Measurements from ENCODE around the gene ARHGAP22. TPM values are rescaled to one million over a fixed set of nuclear protein-coding genes. Genes with fewer than 3 reads are reported as not detected.

The ARHGAP22 gene
- total and polyA plus RNA-seq, 2 donors = 5.5 to 8.5 TPM

GRCh38 chr10:48410503-48410902 lies 194.4 kb downstream of the ARHGAP22 start:
- WGBS = 99% methylated on average over 6 of the region's 6 CpGs
- Histone ChIP-seq H3K36me3 (ENCODE audit: control insufficient read depth in 2 of 2, insufficient read depth in 2 of 2, low read length in 1 of 2) (peaks cover 0 to 21% of the 10 kb centered on the region in 2 donors), H3K9me3 (ENCODE audit: control insufficient read depth in 2 of 2, insufficient read depth in 1 of 2, low read length in 1 of 2) (peaks cover 0 to 3% of the 10 kb centered on the region in 2 donors), H3K27me3 (ENCODE audit: control insufficient read depth in 2 of 2, insufficient read depth in 1 of 2, low read length in 1 of 2) (no peaks in the 10 kb centered on the region), H3K27ac (ENCODE audit: low read depth in 1 of 2, low read length in 1 of 2) (no peak overlapping the region), H3K4me1 (ENCODE audit: control insufficient read depth in 2 of 2, insufficient read depth in 2 of 2, low read length in 2 of 2) (no peaks in the 10 kb centered on the region), H3K4me3 (ENCODE audit: low read length in 2 of 2) (no peak overlapping the region)
- no peak for DNase-seq (ENCODE audit: low read depth in 6 of 9, low spot score in 9 of 9)

GRCh38 chr10:48406658-48407057 lies 198.2 kb downstream of the ARHGAP22 start:
- peaks cover 0 to 9% of the 10 kb centered on the region in 2 donors for H3K36me3 ChIP-seq (ENCODE audit: control insufficient read depth in 2 of 2, insufficient read depth in 2 of 2, low read length in 1 of 2)

GRCh38 chr10:48406204-48406603 lies 198.7 kb downstream of the ARHGAP22 start:
- Histone ChIP-seq H3K36me3 (ENCODE audit: control insufficient read depth in 2 of 2, insufficient read depth in 2 of 2, low read length in 1 of 2) (peaks cover 0 to 7% of the 10 kb centered on the region in 2 donors), H3K27me3 (ENCODE audit: control insufficient read depth in 2 of 2, insufficient read depth in 1 of 2, low read length in 1 of 2) (no peaks in the 10 kb centered on the region), H3K27ac (ENCODE audit: low read depth in 1 of 2, low read length in 1 of 2) (no peak overlapping the region), H3K4me3 (ENCODE audit: low read length in 2 of 2) (no peak overlapping the region), H3K4me1 (ENCODE audit: control insufficient read depth in 2 of 2, insufficient read depth in 2 of 2, low read length in 2 of 2) (no peaks in the 10 kb centered on the region), H3K9me3 (ENCODE audit: control insufficient read depth in 2 of 2, insufficient read depth in 1 of 2, low read length in 1 of 2) (no peaks in the 10 kb centered on the region)
- WGBS = 97% methylated on average over 3 of the region's 3 CpGs
- no peak for DNase-seq (ENCODE audit: low read depth in 6 of 9, low spot score in 9 of 9)

More at GRCh38 chr10:48406658-48407057, 198.2 kb downstream of the ARHGAP22 start:
- no peaks in the 10 kb centered on the region for H3K27me3 ChIP-seq (ENCODE audit: control insufficient read depth in 2 of 2, insufficient read depth in 1 of 2, low read length in 1 of 2)
- H3K4me3 ChIP-seq (ENCODE audit: low read length in 2 of 2) = no peak overlapping the region
- 96% methylated on average over 4 of the region's 4 CpGs for WGBS
- H3K9me3 ChIP-seq (ENCODE audit: control insufficient read depth in 2 of 2, insufficient read depth in 1 of 2, low read length in 1 of 2) = no peaks in the 10 kb centered on the region
- DNase-seq (ENCODE audit: low read depth in 6 of 9, low spot score in 9 of 9) = no peak
- H3K27ac ChIP-seq (ENCODE audit: low read depth in 1 of 2, low read length in 1 of 2) = no peak overlapping the region
- no peaks in the 10 kb centered on the region for H3K4me1 ChIP-seq (ENCODE audit: control insufficient read depth in 2 of 2, insufficient read depth in 2 of 2, low read length in 2 of 2)

- Histone ChIP-seq H3K27me3 (ENCODE audit: control insufficient read depth in 2 of 2, insufficient read depth in 1 of 2, low read length in 1 of 2) (no peaks in the 10 kb centered on the region), H3K36me3 (ENCODE audit: control insufficient read depth in 2 of 2, insufficient read depth in 2 of 2, low read length in 1 of 2) (peaks cover 0 to 2% of the 10 kb centered on the region in 2 donors), H3K9me3 (ENCODE audit: control insufficient read depth in 2 of 2, insufficient read depth in 1 of 2, low read length in 1 of 2) (no peaks in the 10 kb centered on the region), H3K4me3 (ENCODE audit: low read length in 2 of 2) (no peak overlapping the region), H3K4me1 (ENCODE audit: control insufficient read depth in 2 of 2, insufficient read depth in 2 of 2, low read length in 2 of 2) (no peaks in the 10 kb centered on the region), H3K27ac (ENCODE audit: low read depth in 1 of 2, low read length in 1 of 2) (no peak overlapping the region)
- DNase-seq (ENCODE audit: low read depth in 6 of 9, low spot score in 9 of 9) = no peak
- WGBS = 96% methylated on average over 4 of the region's 4 CpGs
Measured at GRCh38 chr10:48404646-48405045, 200.2 kb downstream of the ARHGAP22 start.

- no peaks in the 10 kb centered on the region for H3K36me3 ChIP-seq (ENCODE audit: control insufficient read depth in 2 of 2, insufficient read depth in 2 of 2, low read length in 1 of 2)
- no peak overlapping the region for H3K4me3 ChIP-seq (ENCODE audit: low read length in 2 of 2)
- no peak overlapping the region for H3K27ac ChIP-seq (ENCODE audit: low read depth in 1 of 2, low read length in 1 of 2)
- no peaks in the 10 kb centered on the region for H3K9me3 ChIP-seq (ENCODE audit: control insufficient read depth in 2 of 2, insufficient read depth in 1 of 2, low read length in 1 of 2)
- H3K27me3 ChIP-seq (ENCODE audit: control insufficient read depth in 2 of 2, insufficient read depth in 1 of 2, low read length in 1 of 2) = no peaks in the 10 kb centered on the region
- DNase-seq (ENCODE audit: low read depth in 6 of 9, low spot score in 9 of 9) = no peak
- WGBS = 96% methylated on average over 1 of the region's 1 CpG
- H3K4me1 ChIP-seq (ENCODE audit: control insufficient read depth in 2 of 2, insufficient read depth in 2 of 2, low read length in 2 of 2) = no peaks in the 10 kb centered on the region
Measured at GRCh38 chr10:48400850-48401220, 204.0 kb downstream of the ARHGAP22 start.

- Histone ChIP-seq H3K4me3 (ENCODE audit: low read length in 2 of 2) (no peak overlapping the region), H3K9me3 (ENCODE audit: control insufficient read depth in 2 of 2, insufficient read depth in 1 of 2, low read length in 1 of 2) (no peaks in the 10 kb centered on the region), H3K27me3 (ENCODE audit: control insufficient read depth in 2 of 2, insufficient read depth in 1 of 2, low read length in 1 of 2) (no peaks in the 10 kb centered on the region), H3K27ac (ENCODE audit: low read depth in 1 of 2, low read length in 1 of 2) (no peak overlapping the region), H3K36me3 (ENCODE audit: control insufficient read depth in 2 of 2, insufficient read depth in 2 of 2, low read length in 1 of 2) (no peaks in the 10 kb centered on the region), H3K4me1 (ENCODE audit: control insufficient read depth in 2 of 2, insufficient read depth in 2 of 2, low read length in 2 of 2) (no peaks in the 10 kb centered on the region)
- no peak for DNase-seq (ENCODE audit: low read depth in 6 of 9, low spot score in 9 of 9)
- 90% methylated on average over 3 of the region's 3 CpGs for WGBS
Measured at GRCh38 chr10:48400129-48400849, 204.6 kb downstream of the ARHGAP22 start.

GRCh38 chr10:48399551-48399950 lies 205.3 kb downstream of the ARHGAP22 start:
- Histone ChIP-seq H3K36me3 (ENCODE audit: control insufficient read depth in 2 of 2, insufficient read depth in 2 of 2, low read length in 1 of 2) (no peaks in the 10 kb centered on the region), H3K27me3 (ENCODE audit: control insufficient read depth in 2 of 2, insufficient read depth in 1 of 2, low read length in 1 of 2) (no peaks in the 10 kb centered on the region), H3K27ac (ENCODE audit: low read depth in 1 of 2, low read length in 1 of 2) (no peak overlapping the region), H3K4me3 (ENCODE audit: low read length in 2 of 2) (no peak overlapping the region), H3K9me3 (ENCODE audit: control insufficient read depth in 2 of 2, insufficient read depth in 1 of 2, low read length in 1 of 2) (no peaks in the 10 kb centered on the region), H3K4me1 (ENCODE audit: control insufficient read depth in 2 of 2, insufficient read depth in 2 of 2, low read length in 2 of 2) (no peaks in the 10 kb centered on the region)
- 100% methylated on average over 1 of the region's 1 CpG for WGBS
- no peak for DNase-seq (ENCODE audit: low read depth in 6 of 9, low spot score in 9 of 9)

- Histone ChIP-seq H3K4me1 (ENCODE audit: control insufficient read depth in 2 of 2, insufficient read depth in 2 of 2, low read length in 2 of 2) (no peaks in the 10 kb centered on the region), H3K36me3 (ENCODE audit: control insufficient read depth in 2 of 2, insufficient read depth in 2 of 2, low read length in 1 of 2) (no peaks in the 10 kb centered on the region), H3K4me3 (ENCODE audit: low read length in 2 of 2) (no peak overlapping the region), H3K27ac (ENCODE audit: low read depth in 1 of 2, low read length in 1 of 2) (no peak overlapping the region), H3K27me3 (ENCODE audit: control insufficient read depth in 2 of 2, insufficient read depth in 1 of 2, low read length in 1 of 2) (no peaks in the 10 kb centered on the region), H3K9me3 (ENCODE audit: control insufficient read depth in 2 of 2, insufficient read depth in 1 of 2, low read length in 1 of 2) (no peaks in the 10 kb centered on the region)
- DNase-seq (ENCODE audit: low read depth in 6 of 9, low spot score in 9 of 9) = no peak
- WGBS = 96% methylated on average over 5 of the region's 5 CpGs
Measured at GRCh38 chr10:48399056-48399541, 205.8 kb downstream of the ARHGAP22 start.

GRCh38 chr10:48398261-48398660 lies 206.6 kb downstream of the ARHGAP22 start:
- Histone ChIP-seq H3K9me3 (ENCODE audit: control insufficient read depth in 2 of 2, insufficient read depth in 1 of 2, low read length in 1 of 2) (no peaks in the 10 kb centered on the region), H3K4me1 (ENCODE audit: control insufficient read depth in 2 of 2, insufficient read depth in 2 of 2, low read length in 2 of 2) (no peaks in the 10 kb centered on the region), H3K36me3 (ENCODE audit: control insufficient read depth in 2 of 2, insufficient read depth in 2 of 2, low read length in 1 of 2) (no peaks in the 10 kb centered on the region), H3K27me3 (ENCODE audit: control insufficient read depth in 2 of 2, insufficient read depth in 1 of 2, low read length in 1 of 2) (no peaks in the 10 kb centered on the region), H3K4me3 (ENCODE audit: low read length in 2 of 2) (no peak overlapping the region), H3K27ac (ENCODE audit: low read depth in 1 of 2, low read length in 1 of 2) (no peak overlapping the region)
- DNase-seq (ENCODE audit: low read depth in 6 of 9, low spot score in 9 of 9) = no peak
- 96% methylated on average over 4 of the region's 4 CpGs for WGBS
